GDM1 (cell line): Measurements from ENCODE around the gene OR6C76.
"Not testable (repeated sequence)": the region's sequence is repeated elsewhere in the genome, so short reads cannot be mapped to it uniquely, and the experiment has no call there.

Source experiments
- DNase-seq: peaks from one replicate; lab custom pipeline; 2025; lab: John Stamatoyannopoulos, UW

The OR6C76 gene

DNA sequence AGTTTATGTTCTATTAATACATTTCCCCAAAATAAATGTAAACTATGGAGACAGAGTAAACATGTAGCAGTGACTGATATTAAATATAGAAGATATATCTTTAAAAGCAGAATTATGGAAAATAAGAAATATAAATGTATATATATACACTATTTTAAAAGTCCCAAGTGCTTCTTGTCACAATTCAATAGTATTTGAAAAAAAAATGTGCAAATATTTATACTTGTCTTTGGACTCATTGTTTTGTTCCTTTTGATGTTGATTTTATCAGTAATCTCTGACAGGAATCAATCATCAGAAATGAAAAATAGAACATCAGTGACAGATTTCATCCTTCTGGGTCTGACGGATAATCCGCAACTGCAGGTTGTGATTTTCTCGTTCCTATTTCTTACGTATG is at the start of gene OR6C76:
OR6C76 (plus strand) TSS at position 301 of the 400 bp plus-strand sequence; CDS start at position 301, 0 bp downstream.
- DNase-seq: no peak

DNA sequence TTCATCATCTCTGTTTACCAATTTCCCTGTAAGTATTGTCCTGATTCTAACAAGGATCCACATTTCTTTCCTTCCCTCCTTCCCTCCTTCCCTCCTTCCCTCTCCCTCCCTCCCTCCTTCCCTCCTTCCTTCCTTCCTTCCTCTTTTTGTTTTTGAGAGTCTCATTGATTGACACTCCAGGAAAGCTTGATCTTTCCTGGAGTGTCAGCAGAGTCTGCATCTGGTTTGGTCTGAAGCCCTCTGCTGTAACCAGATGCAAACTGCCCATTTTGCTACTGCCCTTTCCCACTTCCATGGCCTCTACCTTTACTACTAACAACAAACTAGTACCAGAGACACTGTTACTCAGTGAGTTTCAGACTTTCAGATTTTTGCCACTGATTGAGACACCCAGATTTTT is 40.2 kb upstream of the OR6C76 start:
- no peak for DNase-seq

DNA sequence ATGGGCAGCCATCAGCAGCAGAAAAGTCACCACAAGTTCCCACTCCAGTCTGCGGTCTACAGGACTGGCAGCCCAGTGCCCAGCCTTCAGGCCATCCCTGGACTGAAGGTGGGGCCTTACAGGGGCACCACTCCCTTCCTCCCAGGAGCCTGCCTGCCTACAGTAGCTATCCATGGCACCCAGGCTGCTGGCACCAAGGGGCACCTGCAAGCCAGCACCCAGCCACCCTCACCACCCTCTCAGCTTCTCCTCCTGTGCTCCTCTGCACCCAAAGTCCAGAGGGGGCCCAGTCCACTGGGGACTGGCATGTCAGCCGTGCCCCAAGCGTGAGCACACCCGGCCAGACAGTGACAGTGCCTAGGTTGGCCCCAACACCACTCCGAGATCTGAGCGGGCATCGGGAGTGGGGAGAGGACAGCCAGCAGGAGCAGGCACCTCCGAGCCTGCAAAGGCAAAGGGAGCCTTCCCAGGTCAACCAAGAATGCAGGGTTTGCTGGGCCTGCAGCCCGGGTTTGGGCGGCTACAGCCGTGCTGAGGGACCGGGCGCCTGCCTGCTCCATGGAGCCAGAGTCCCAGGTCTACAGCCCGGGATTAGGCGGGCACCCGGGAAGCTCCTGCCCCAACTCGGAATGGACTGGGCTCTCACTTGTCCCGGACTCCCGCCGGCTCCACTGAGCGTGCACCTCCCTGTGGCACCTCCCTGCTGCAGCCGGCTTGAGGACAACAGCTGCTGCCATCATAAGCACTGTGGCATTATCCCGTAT is 33.8 kb upstream of the OR6C76 start:
- DNase-seq: no peak

DNA sequence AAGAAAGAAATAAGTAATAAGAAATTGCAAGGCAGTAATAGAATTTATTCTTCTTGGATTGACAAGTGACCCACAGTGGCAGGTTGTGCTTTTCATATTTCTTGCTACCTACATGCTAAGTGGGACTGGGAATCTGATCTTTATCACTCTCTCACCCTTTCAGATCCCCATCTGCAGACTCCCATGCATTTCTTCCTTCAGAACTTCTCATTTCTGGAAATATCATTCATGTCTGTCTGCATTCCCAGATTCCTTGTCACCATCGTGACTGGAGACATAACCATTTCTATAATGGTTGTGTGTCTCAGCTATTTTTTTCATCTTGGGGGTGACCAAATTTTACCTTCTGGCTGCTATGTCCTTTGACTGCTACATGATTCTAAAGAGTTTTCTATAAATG is 29.7 kb upstream of the OR6C76 start:
- no peak for DNase-seq

DNA sequence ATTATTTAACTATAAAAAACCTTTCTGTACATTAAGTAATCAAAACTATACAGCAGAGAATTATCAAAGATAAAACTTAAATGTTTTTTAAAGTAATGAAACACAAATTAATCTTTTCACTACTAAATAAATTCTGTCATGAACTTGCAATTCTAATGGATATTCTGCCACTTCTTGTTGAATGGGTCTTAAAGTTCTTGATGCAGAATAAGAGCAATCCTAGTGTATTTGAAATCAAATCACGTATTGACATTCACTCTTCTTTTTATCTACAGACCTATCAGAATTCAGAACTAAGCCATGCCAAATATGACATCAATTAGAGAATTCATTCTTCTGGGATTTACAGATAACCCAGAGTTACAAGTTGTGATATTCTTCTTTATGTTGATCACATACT is 25.8 kb upstream of the OR6C76 start, which contains the start of gene OR6C65:
OR6C65 (plus strand) TSS at position 301 of the 400 bp plus-strand sequence; CDS start at position 301, 0 bp downstream.
- no peak for DNase-seq

DNA sequence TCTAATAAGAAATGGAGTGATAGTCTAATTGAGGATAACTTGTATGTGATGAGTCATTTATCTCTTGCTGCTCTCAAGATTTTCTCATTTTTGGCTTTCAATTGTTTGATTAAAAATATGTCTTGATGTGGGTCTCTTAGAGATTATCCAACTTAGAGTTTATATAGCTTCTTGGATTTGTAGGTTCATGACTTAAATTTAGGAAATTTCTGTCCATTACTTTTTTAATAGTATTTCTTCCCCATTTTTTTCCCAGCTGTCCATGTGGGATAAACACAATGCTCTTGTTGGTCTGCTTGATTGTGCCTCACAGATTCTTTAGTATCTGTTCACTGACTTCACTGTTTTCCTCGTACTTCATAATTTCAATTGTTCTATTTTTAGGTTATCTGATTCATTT is 18.2 kb upstream of the OR6C76 start:
- DNase-seq: no peak

GRCh38 chr12:55409133-55409532 is 16.9 kb upstream of the OR6C76 start:
- DNase-seq: not testable (repeated sequence)

DNA sequence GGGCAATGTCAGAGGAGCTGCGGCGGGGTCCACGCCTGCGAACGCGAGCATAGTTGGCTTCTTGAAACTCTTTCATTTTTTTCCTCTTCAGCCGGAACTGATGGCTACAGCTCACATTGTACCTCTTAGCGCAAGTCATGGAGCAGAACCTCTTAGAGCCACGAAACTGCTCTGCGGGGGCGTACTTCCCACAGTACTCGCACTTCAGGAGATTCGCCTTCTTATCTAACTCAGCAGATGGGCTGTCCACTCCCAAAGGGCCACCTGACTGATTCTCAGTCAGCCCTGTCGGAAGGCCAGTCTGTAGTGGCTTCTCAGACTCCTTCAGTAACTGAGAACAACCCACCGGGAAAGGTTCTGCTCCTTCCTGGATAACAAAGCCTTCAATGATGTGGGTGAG is 13.9 kb upstream of the OR6C76 start:
- DNase-seq: not testable (repeated sequence)

DNA sequence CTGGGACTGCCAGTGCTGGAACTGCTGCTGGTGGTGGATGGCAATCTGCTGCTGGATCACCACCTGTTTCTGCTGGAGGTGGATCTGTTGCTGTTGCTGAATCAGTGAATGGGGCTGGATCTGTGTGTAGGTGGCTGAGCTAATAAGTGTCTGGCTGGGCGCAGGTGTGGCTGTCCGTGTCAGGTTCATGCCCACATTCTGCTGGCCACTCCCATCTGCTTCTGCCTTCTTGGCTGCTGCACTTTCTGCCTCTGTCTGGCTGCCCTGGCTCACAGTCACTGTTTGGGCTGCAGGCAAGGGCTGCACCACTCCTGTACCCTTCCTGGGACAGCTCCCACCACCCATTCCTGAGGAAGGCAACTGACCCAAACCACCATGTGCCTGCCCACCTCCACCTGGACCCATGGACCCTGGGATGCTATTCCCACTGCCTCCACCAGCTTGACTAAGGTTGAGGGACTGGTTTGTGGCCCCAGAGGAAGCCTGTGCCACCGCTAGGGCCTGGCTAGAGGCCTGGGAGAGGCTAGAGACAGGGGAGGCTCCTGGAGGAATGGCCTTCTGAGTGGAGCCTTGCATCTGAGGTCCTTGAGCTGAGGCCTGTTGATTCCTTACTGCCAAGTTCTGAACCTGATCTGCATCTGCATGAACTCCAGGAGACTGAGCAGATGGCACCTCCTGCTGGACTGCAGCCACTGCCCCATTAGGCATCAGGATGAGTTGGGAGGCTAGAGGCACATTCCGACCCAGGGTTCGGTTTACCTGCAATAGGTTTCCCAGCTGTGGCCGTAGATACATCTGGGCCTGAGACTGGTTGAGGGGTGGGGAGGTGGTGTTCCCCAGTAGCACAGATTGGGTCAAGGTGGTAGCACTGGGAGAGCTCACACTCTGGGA is 12.3 kb upstream of the OR6C76 start:
- DNase-seq: not testable (repeated sequence)

DNA sequence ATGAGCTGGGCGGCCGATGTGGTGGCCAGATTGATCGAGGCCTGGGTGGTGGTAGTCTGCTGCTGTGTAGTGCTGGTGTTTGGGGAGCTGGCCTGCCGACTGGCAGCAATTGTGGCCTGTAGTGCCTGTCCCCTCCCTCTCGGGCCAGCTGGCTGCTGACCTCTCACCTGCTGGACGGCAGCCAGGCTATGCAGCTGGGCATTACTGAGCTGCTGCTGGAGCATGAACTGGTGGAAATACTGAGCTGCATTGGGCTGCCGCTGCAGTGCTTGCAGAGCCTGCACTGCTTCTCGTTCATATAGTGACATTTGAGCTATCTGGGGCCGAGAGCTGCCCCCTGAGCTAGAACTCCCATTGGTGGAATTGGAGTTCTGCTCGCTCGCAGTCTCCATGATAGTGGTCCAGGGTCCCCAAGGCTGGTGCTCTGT is 11.6 kb upstream of the OR6C76 start:
- not testable (repeated sequence) for DNase-seq

DNA sequence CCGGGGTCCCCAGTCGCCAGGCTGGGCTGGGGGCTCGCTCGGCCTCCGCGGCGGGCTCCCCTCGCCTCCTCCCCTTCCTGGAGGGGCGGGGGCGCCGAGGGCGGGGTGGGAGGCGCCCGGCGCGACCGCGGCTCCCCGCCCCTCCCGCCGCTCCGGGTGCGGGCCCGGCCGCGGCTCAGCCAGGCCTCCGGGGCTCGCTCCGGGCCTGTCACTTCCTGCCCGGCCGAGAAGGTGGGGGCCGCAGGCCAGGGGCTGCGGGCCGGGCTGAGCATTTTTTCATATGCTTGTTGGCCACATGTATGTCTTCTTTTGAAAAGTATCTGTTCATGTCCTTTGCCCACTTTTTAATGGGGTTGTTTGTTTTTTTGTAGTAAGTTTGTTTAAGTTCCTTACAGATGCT is 11.2 kb upstream of the OR6C76 start:
- not testable (repeated sequence) for DNase-seq

DNA sequence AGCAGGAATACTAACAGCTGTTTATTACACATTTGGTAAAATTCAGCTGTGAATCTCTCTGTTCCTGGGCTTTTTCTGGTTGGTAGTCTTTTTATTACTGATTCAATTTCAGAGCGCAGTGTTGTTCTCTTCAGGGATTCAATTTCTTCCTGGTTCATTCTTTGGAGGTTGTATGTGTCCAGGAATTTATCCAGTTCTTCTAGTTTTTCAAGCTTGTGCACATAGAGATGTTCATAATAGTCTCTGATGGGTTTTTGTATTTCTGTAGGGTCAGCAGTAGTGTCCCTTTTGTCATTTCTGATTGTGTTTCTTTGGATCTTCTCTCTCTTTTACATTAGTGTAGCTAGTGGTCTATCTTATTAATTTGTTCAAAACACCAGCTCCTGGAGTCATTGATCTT is 9.1 kb upstream of the OR6C76 start:
- DNase-seq: no peak

- no peak for DNase-seq
Observed at GRCh38 chr12:55420307-55420962, 5.6 kb upstream of the OR6C76 start.

DNA sequence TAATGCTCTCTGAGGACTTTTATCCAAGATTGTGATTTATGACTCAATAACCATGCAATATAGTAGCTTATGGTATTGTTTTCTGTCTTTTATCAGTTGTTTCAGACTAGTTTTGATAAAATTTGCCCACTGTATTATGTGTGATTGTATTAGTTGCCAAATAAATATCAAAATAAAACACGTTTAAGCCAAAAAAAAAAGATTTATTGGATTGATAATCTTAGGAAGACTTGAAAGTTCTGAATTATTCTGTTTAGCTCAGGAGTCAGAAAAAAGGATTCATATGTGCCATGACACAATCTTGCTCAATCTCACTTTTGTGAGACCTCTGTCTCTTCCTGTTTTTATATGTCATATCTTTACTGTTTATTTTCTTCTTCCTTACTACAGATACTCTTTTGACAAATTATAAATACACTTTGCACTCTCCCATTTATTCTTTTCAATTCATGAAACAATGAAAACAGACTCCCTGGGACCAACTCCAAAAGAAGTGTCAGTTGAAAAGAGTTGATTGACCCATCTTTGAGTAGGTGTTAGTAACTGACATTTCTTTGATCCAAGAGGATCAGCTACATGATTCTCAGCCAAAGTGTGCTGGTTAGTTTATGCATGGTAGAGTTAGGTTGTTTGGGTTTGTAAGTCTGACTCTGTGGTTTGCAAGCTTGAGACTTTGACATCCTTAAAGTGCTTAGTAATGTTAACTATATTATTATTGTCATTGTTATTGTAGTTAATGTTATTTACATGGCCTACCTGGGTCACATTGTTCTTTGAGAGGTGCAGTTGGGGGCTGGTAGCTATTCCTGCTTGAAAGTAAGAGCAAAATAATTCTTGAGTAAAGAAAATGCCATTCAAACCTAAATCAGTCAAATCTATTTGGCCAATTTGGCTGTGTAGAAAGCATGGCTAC is 2.5 kb downstream of the OR6C76 start:
- no peak for DNase-seq

GRCh38 chr12:55441233-55441632 is 15.2 kb downstream of the OR6C76 start:
- DNase-seq: not testable (repeated sequence)

DNA sequence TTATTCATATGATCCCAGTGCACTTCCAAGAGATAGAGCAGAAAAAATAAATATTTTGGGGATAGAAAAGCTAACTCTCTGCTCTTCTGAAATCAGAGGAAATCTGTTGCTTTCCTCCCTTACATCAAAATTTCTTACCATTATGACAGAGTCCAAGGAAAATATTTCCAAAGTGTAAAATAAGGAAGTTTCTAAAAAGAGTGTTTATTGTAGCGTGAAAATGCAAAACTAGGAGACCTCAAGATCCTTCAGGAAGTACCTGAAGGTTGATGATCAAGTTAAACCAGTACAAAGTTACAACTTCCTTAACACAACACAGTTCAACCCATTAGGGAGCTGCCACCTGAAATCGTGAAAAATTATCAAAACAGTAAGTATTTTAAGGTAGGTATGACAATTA is 17.7 kb downstream of the OR6C76 start, which contains the start of gene OR6C2:
OR6C2 (plus strand) TSS at position 301 of the 400 bp plus-strand sequence. CDS start 8,138 bp downstream, outside the sequence.
- DNase-seq: no peak

- no peak for DNase-seq
Observed at GRCh38 chr12:55445357-55445756, 19.3 kb downstream of the OR6C76 start.

GRCh38 chr12:55446326-55446725 is 20.3 kb downstream of the OR6C76 start:
- no peak for DNase-seq

DNA sequence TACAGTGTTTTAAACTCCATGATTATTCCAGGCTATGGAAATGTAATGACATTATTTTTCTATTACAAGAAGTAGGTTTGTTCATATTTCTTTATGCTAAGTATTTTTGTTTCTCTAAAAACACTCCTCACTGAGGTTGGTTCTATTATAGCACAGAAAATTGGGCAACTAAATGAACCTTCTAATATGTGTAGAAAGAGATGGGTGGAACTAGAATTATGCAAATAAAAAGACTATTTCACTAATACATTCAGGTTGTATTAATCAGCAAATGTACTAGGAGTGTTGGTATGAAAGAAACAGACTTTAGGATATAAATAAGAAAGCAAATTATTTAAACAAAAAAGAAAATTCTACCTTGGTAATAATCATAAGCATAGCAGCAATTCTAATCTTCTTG is 22.8 kb downstream of the OR6C76 start:
- DNase-seq: no peak

GRCh38 chr12:55464926-55465325 is 38.9 kb downstream of the OR6C76 start:
- not testable (repeated sequence) for DNase-seq

- no peak for DNase-seq
Observed at GRCh38 chr12:55467836-55468235, 41.8 kb downstream of the OR6C76 start.
